Suprapubic skin (tissue), 4 donors: Measurements from ENCODE around the gene LRRC8D.

Experiments
- EP300 ChIP-seq: sonication (generic); formaldehyde crosslinking; IDR thresholded peaks from one replicate; pipeline ENCODE4 v1.6.1; 2017; ENCODE audit warnings: antibody characterized with exemption
- POLR2AphosphoS5 ChIP-seq, 3 donors: sonication (generic); formaldehyde crosslinking; IDR thresholded peaks; one replicate each; pipeline ENCODE4 v1.6.1; 2017; ENCODE audit warnings: antibody characterized with exemption in 3 of 3
- TF ChIP-seq, protein P1 (sequence below), 2 donors: fragments of 200-600 bp in 1 of 2; fragments of 450-650 bp in 1 of 2; sonication (generic) in 1 of 2; IDR thresholded peaks; one replicate each; pipeline ENCODE4 v1.5.1; 2016 to 2019; ENCODE audit warnings: antibody characterized with exemption in 2 of 2, mild to moderate bottlenecking in 1 of 2, moderate library complexity in 1 of 2

GRCh38 chr1:89882348-89883029 lies 61.7 kb downstream of the LRRC8D start:
- TF ChIP-seq, protein P1, sequence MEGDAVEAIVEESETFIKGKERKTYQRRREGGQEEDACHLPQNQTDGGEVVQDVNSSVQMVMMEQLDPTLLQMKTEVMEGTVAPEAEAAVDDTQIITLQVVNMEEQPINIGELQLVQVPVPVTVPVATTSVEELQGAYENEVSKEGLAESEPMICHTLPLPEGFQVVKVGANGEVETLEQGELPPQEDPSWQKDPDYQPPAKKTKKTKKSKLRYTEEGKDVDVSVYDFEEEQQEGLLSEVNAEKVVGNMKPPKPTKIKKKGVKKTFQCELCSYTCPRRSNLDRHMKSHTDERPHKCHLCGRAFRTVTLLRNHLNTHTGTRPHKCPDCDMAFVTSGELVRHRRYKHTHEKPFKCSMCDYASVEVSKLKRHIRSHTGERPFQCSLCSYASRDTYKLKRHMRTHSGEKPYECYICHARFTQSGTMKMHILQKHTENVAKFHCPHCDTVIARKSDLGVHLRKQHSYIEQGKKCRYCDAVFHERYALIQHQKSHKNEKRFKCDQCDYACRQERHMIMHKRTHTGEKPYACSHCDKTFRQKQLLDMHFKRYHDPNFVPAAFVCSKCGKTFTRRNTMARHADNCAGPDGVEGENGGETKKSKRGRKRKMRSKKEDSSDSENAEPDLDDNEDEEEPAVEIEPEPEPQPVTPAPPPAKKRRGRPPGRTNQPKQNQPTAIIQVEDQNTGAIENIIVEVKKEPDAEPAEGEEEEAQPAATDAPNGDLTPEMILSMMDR (IDR thresholded peaks at IDR 0.05): no peak
- TF ChIP-seq POLR2AphosphoS5 (IDR thresholded peaks at IDR 0.05): no peak
- TF ChIP-seq EP300: no peak
